K562 (cell line): ENCODE results near the gene LRRC10B. TPM values are rescaled to one million over a fixed set of nuclear protein-coding genes. Genes with fewer than 3 reads are reported as not detected.

ENCODE experiments used
- BMI1 ChIP-seq: fragments of 150-350 bp; IDR thresholded peaks from 2 replicates; pipeline ENCODE4 v1.6.1; 2014; ENCODE audit warnings: low read length
- HMGN3 ChIP-seq: IDR thresholded peaks from 2 replicates; pipeline ENCODE4 v1.6.1; 2011; ENCODE audit warnings: borderline replicate concordance, low read depth, mild to moderate bottlenecking, mixed read lengths, low read length; ENCODE audit not compliant: insufficient read length; ENCODE audit errors: extremely low read depth
- ILF3 ChIP-seq: fragments of 450-650 bp; IDR thresholded peaks from 2 replicates; pipeline ENCODE4 v1.6.1; 2018; ENCODE audit warnings: antibody characterized with exemption, mild to moderate bottlenecking, moderate library complexity, borderline replicate concordance
- IRF2 ChIP-seq: sonication (generic); formaldehyde crosslinking; IDR thresholded peaks from 2 replicates; pipeline ENCODE4 v1.8.1; 2022; ENCODE audit warnings: mild to moderate bottlenecking, missing genetic modification reagents
- KHSRP ChIP-seq: fragments of 450-650 bp; IDR thresholded peaks from 2 replicates; pipeline ENCODE4 v1.6.1; 2017
- KLF10 ChIP-seq: fragments of 250-450 bp; sonication (Bioruptor Pico); IDR thresholded peaks from 2 replicates; pipeline ENCODE4 v1.6.1; 2021; ENCODE audit warnings: matching md5 sums
- KLF13 ChIP-seq: fragments of 450-650 bp; IDR thresholded peaks from 2 replicates; pipeline ENCODE4 v1.6.1; 2016; ENCODE audit warnings: missing genetic modification characterization, low read depth, mild to moderate bottlenecking, missing compliant biosample characterization, moderate library complexity, borderline replicate concordance
- MAFK ChIP-seq: IDR thresholded peaks from 2 replicates; pipeline ENCODE4 v1.6.1; 2011; ENCODE audit warnings: low read length, improper control_type of control experiment
- MTA1 ChIP-seq: fragments of 450-650 bp; IDR thresholded peaks from 2 replicates; pipeline ENCODE4 v1.6.1; 2017; ENCODE audit warnings: borderline replicate concordance
- SNRNP70 ChIP-seq: fragments of 200-400 bp; formaldehyde crosslinking; optimal IDR thresholded peaks from 2 replicates; pipeline ENCODE3; 2017; ENCODE audit warnings: low read depth, low read length
- SPI1 ChIP-seq: IDR thresholded peaks from 2 replicates; pipeline ENCODE4 v1.6.1; 2011; ENCODE audit warnings: low read depth, low read length, control low read depth, borderline replicate concordance
- SREBF1 ChIP-seq: fragments of 150-350 bp; IDR thresholded peaks from 2 replicates; pipeline ENCODE4 v1.6.1; 2014; ENCODE audit warnings: antibody characterized with exemption, low read depth, low read length, borderline replicate concordance
- TAF7 ChIP-seq: fragments of 450-650 bp; IDR thresholded peaks from 2 replicates; pipeline ENCODE4 v1.6.1; 2016; ENCODE audit warnings: missing genetic modification characterization, missing compliant biosample characterization
- TRIM24 ChIP-seq, 2 experiments: fragments of 450-650 bp; IDR thresholded peaks; 2 replicates each; pipeline ENCODE4 v1.6.1; 2016
- XRCC5 ChIP-seq: fragments of 200-400 bp; formaldehyde crosslinking; IDR thresholded peaks from 2 replicates; pipeline ENCODE4 v1.6.1; 2017; ENCODE audit warnings: low read depth, mild to moderate bottlenecking, low read length
- ZC3H8 ChIP-seq: fragments of 450-650 bp; IDR thresholded peaks from 2 replicates; pipeline ENCODE4 v1.6.1; 2017
- ZNF239 ChIP-seq: fragments of 250-450 bp; sonication (Bioruptor Pico); IDR thresholded peaks from 2 replicates; pipeline ENCODE4 v1.4.0; 2020; ENCODE audit warnings: mild to moderate bottlenecking
- ZNF445 ChIP-seq: fragments of 250-450 bp; sonication (Bioruptor Pico); IDR thresholded peaks from 2 replicates; pipeline ENCODE4 v1.4.0; 2020; ENCODE audit warnings: low read depth, mild to moderate bottlenecking, moderate library complexity
- ZNF696 ChIP-seq: fragments of 250-450 bp; sonication (Bioruptor Pico); conservative IDR thresholded peaks from 2 replicates; pipeline ENCODE4 v1.4.0; 2020; ENCODE audit warnings: mild to moderate bottlenecking, moderate library complexity
- ZNF717 ChIP-seq: fragments of 250-450 bp; sonication (Bioruptor Pico); IDR thresholded peaks from 2 replicates; pipeline ENCODE4 v1.5.0; 2021
- polyA plus RNA-seq, 8 experiments: library from polyadenylated mRNA; depleted of rRNA in 4 of 8; stranded (reverse) in 5 of 8; unstranded in 3 of 8; fragments of >200 nt; fragmentation: Nextera tagmentation in 2 of 8; fragmentation: Illumina TruSeq in 1 of 8; extraction: Ambion mirVana in 2 of 8; extraction: Trizol in 1 of 8; gene quantifications; 2 replicates each; pipeline versions ENCODE4 v1.2.1 to v1.2.3, GENCODE V29; 2011 to 2014; ENCODE audit warnings: inconsistent platforms in 1 of 8, missing spikeins in 1 of 8
- total RNA-seq, 7 experiments: library from RNA; depleted of rRNA in 6 of 7; stranded (reverse); fragments of >200 nt in 6 of 7; fragmentation: Illumina TruSeq in 2 of 7; extraction: Trizol in 2 of 7; gene quantifications; 2 replicates each; pipeline versions ENCODE4 v1.2.1 to v1.2.3, GENCODE V29; 2011 to 2021; ENCODE audit warnings: low replicate concordance in 1 of 7
- TF ChIP-seq, protein P1 (sequence below): fragments of 250-450 bp; sonication (Bioruptor Pico); IDR thresholded peaks from 2 replicates; pipeline ENCODE4 v1.4.0; 2020; ENCODE audit warnings: mild to moderate bottlenecking, moderate library complexity
- TF ChIP-seq, protein P2 (sequence below): fragments of 450-650 bp; IDR thresholded peaks from 2 replicates; pipeline ENCODE4 v1.6.1; 2017; ENCODE audit warnings: mild to moderate bottlenecking, moderate library complexity
- TF ChIP-seq, protein P3 (sequence below): fragments of 250-450 bp; sonication (Bioruptor Pico); IDR thresholded peaks from 2 replicates; pipeline ENCODE4 v1.4.0; 2020; ENCODE audit warnings: mild to moderate bottlenecking, moderate library complexity

Gene LRRC10B
- total and polyA plus RNA-seq, 9 of the 15 experiments (the other 6 are each of a cell fraction or from before 2014, with no cell fraction given): 0.11 TPM; not detected in 8

DNA sequence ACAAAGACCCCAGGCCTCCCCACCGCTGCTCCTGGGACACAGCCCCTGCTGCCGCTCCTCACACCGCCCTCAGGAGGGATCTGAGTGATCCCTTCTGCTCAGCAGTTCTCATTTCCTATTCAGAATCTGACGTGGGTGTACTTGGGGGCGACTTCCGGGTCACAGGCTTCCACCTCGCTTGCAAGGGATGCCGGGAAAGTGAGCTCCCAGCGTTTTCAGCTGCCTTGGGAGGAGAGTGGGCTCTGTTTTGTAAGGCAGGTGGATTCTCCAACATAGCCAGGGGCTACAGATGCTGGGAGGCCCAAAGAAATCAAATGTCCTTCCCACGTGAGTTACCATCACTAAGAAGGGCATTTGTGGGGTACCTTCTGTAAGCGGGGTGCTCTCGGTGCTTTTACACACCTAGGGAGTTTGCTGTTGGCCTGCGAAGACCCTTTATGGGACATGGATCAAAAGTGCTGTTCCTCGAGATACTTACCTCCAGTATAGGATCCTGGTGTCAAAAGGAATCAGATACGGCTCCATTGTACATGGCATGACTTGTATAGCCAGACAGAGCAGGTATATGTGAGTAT lies 9.7 kb upstream of the LRRC10B start (continued):
- TF ChIP-seq, protein P1, sequence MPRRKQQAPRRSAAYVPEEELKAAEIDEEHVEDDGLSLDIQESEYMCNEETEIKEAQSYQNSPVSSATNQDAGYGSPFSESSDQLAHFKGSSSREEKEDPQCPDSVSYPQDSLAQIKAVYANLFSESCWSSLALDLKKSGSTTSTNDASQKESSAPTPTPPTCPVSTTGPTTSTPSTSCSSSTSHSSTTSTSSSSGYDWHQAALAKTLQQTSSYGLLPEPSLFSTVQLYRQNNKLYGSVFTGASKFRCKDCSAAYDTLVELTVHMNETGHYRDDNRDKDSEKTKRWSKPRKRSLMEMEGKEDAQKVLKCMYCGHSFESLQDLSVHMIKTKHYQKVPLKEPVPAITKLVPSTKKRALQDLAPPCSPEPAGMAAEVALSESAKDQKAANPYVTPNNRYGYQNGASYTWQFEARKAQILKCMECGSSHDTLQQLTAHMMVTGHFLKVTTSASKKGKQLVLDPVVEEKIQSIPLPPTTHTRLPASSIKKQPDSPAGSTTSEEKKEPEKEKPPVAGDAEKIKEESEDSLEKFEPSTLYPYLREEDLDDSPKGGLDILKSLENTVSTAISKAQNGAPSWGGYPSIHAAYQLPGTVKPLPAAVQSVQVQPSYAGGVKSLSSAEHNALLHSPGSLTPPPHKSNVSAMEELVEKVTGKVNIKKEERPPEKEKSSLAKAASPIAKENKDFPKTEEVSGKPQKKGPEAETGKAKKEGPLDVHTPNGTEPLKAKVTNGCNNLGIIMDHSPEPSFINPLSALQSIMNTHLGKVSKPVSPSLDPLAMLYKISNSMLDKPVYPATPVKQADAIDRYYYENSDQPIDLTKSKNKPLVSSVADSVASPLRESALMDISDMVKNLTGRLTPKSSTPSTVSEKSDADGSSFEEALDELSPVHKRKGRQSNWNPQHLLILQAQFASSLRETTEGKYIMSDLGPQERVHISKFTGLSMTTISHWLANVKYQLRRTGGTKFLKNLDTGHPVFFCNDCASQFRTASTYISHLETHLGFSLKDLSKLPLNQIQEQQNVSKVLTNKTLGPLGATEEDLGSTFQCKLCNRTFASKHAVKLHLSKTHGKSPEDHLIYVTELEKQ (CRISPR knock-in tag): no peak
- TF ChIP-seq MAFK (no peak), TAF7 (no peak), BMI1 (no peak), TRIM24 (IDR thresholded peaks at IDR 0.05) (no peak), SNRNP70 (no peak), MTA1 (no peak), KLF10 (CRISPR knock-in tag) (no peak), SREBF1 (no peak), ZNF445 (CRISPR knock-in tag) (no peak), SPI1 (no peak), KLF13 (tag) (no peak), ZNF696 (CRISPR knock-in tag) (no peak), IRF2 (CRISPR knock-in tag) (no peak), KHSRP (no peak), ZNF239 (CRISPR knock-in tag) (no peak), XRCC5 (no peak), ZC3H8 (no peak), ILF3 (no peak), HMGN3 (no peak), ZNF717 (CRISPR knock-in tag) (no peak)
- TF ChIP-seq, protein P2, sequence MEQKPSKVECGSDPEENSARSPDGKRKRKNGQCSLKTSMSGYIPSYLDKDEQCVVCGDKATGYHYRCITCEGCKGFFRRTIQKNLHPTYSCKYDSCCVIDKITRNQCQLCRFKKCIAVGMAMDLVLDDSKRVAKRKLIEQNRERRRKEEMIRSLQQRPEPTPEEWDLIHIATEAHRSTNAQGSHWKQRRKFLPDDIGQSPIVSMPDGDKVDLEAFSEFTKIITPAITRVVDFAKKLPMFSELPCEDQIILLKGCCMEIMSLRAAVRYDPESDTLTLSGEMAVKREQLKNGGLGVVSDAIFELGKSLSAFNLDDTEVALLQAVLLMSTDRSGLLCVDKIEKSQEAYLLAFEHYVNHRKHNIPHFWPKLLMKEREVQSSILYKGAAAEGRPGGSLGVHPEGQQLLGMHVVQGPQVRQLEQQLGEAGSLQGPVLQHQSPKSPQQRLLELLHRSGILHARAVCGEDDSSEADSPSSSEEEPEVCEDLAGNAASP: no peak
- TF ChIP-seq, protein P3, sequence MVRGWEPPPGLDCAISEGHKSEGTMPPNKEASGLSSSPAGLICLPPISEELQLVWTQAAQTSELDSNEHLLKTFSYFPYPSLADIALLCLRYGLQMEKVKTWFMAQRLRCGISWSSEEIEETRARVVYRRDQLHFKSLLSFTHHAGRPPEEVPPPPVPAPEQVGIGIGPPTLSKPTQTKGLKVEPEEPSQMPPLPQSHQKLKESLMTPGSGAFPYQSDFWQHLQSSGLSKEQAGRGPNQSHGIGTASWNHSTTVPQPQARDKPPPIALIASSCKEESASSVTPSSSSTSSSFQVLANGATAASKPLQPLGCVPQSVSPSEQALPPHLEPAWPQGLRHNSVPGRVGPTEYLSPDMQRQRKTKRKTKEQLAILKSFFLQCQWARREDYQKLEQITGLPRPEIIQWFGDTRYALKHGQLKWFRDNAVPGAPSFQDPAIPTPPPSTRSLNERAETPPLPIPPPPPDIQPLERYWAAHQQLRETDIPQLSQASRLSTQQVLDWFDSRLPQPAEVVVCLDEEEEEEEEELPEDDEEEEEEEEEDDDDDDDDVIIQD (CRISPR knock-in tag): no peak
